IPS-18c (cell line): Measurements from ENCODE around the gene KIF21A.

Experiments used
- H3K4me3 ChIP-seq: 2 replicates; pipeline ENCODE4 v1.7.0; 2013; ENCODE audit warnings: low read depth, mild to moderate bottlenecking, low read length, moderate library complexity; ENCODE audit not compliant: insufficient read depth
- H3K9me3 ChIP-seq: one replicate; pipeline ENCODE4 v1.6.1; 2013; ENCODE audit warnings: mild to moderate bottlenecking, low read length, moderate library complexity; ENCODE audit not compliant: control insufficient read depth, insufficient read depth

The KIF21A gene

GRCh38 chr12:39441189-39441962, 1.5 kb downstream of the KIF21A start:
- Histone ChIP-seq H3K4me3 (peak overlapping the region; percentile 83), H3K9me3 (no peaks in the 10 kb centered on the region)

GRCh38 chr12:39440781-39441180, 2.1 kb downstream of the KIF21A start:
- no peak overlapping the region for H3K4me3 ChIP-seq
- H3K9me3 ChIP-seq: no peaks in the 10 kb centered on the region

- Histone ChIP-seq H3K9me3 (no peaks in the 10 kb centered on the region), H3K4me3 (no peak overlapping the region)
Measured at GRCh38 chr12:39440101-39440500, 2.8 kb downstream of the KIF21A start.

GRCh38 chr12:39435531-39435930, 7.4 kb downstream of the KIF21A start:
- no peaks in the 10 kb centered on the region for H3K9me3 ChIP-seq
- H3K4me3 ChIP-seq: no peak overlapping the region

- H3K4me3 ChIP-seq: no peak overlapping the region
Measured at GRCh38 chr12:39431797-39432196, 11.1 kb downstream of the KIF21A start.

GRCh38 chr12:39431002-39431796, 11.7 kb downstream of the KIF21A start:
- H3K9me3 ChIP-seq: no peaks in the 10 kb centered on the region
- no peak overlapping the region for H3K4me3 ChIP-seq

More at GRCh38 chr12:39431797-39432196, 11.1 kb downstream of the KIF21A start:
- H3K9me3 ChIP-seq: no peaks in the 10 kb centered on the region

- H3K9me3 ChIP-seq: no peaks in the 10 kb centered on the region
- no peak overlapping the region for H3K4me3 ChIP-seq
Measured at GRCh38 chr12:39429809-39430208, 13.1 kb downstream of the KIF21A start.

GRCh38 chr12:39427360-39427808, 15.5 kb downstream of the KIF21A start:
- Histone ChIP-seq H3K9me3 (no peaks in the 10 kb centered on the region), H3K4me3 (no peak overlapping the region)

GRCh38 chr12:39426636-39427240, 16.2 kb downstream of the KIF21A start:
- Histone ChIP-seq H3K4me3 (no peak overlapping the region), H3K9me3 (no peaks in the 10 kb centered on the region)

- Histone ChIP-seq H3K9me3 (no peaks in the 10 kb centered on the region), H3K4me3 (no peak overlapping the region)
Measured at GRCh38 chr12:39420043-39420442, 22.9 kb downstream of the KIF21A start.

- Histone ChIP-seq H3K9me3 (no peaks in the 10 kb centered on the region), H3K4me3 (no peak overlapping the region)
Measured at GRCh38 chr12:39419471-39419870, 23.4 kb downstream of the KIF21A start.

GRCh38 chr12:39417916-39418315, 25.0 kb downstream of the KIF21A start:
- Histone ChIP-seq H3K4me3 (no peak overlapping the region), H3K9me3 (no peaks in the 10 kb centered on the region)

GRCh38 chr12:39413836-39414771, 28.8 kb downstream of the KIF21A start:
- H3K4me3 ChIP-seq: no peak overlapping the region
- no peaks in the 10 kb centered on the region for H3K9me3 ChIP-seq

- Histone ChIP-seq H3K4me3 (no peak overlapping the region), H3K9me3 (no peaks in the 10 kb centered on the region)
Measured at GRCh38 chr12:39412210-39412609, 30.7 kb downstream of the KIF21A start.

GRCh38 chr12:39406262-39406661, 36.7 kb downstream of the KIF21A start:
- H3K4me3 ChIP-seq: no peak overlapping the region
- H3K9me3 ChIP-seq: no peaks in the 10 kb centered on the region

GRCh38 chr12:39405580-39405979, 37.3 kb downstream of the KIF21A start:
- H3K9me3 ChIP-seq: no peaks in the 10 kb centered on the region
- no peak overlapping the region for H3K4me3 ChIP-seq

- no peak overlapping the region for H3K4me3 ChIP-seq
- no peaks in the 10 kb centered on the region for H3K9me3 ChIP-seq
Measured at GRCh38 chr12:39404000-39404399, 38.9 kb downstream of the KIF21A start.
